Measurements from ENCODE around the gene TAC3. TPM values are rescaled to one million over a fixed set of nuclear protein-coding genes. Genes with fewer than 3 reads are reported as not detected.

Gene TAC3
- total and polyA plus RNA-seq, 7 experiments from 2014 or later = 0.49 to 1.1 (median 0.74) TPM; not detected in 3

DNA sequence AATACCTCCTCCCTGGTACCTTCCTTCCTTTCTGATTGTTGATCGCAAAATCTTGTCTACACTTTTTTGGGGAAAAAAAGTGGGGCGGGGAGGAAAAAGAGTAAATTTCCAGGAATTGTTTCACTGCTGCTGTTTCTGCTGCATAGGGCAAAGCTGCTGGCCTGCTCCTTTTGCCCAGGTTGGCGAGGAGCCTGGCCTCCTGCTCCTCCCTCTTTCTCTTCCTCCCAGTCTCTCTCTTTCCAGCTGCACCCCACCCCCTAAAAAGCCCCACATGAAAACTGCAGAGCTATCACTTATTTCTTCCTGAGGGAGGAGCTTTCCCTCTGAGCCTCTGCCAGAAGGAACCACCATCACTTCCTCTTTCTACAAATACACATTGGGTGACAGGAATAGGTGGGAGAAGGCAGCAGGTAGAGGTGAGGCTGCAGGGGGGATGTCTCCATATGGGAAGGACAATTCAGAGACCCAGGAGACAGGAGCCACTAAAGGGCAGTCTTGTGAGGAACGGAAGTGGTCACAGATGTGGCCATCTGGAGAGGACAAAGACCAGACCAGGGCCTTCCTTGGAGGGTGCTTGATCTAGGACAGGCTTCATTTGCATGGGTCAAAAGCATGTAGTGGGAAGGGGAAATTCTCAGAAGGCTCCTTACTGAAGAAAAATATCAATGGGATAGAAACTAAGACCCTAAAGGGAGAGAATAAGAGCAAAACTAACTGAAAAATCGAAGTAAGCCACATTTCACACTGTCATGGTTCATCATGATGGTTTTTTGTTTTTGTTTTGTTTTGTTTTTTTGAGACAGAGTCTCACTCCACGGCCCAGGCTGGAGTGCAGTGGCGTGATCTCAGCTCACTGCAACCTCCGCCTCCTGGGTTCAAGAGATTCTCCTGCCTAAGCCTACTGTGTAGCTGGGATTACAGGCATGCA lies 24.7 kb downstream of the TAC3 start:
- Histone ChIP-seq H3K27ac (ENCODE audit: low read depth, low read length) (no peak overlapping the region), H3K27me3 (ENCODE audit: control insufficient read depth in 2 of 2, insufficient read depth in 2 of 2, low read length in 2 of 2) (no peaks in the 10 kb centered on the region), H3K4me3 (ENCODE audit: low read length) (no peak overlapping the region), H3K9me3 (ENCODE audit: control insufficient read depth in 2 of 3, low read length in 3 of 3) (no peaks in the 10 kb centered on the region), H3K4me1 (ENCODE audit: control insufficient read depth in 2 of 2, insufficient read depth in 2 of 2, low read length in 2 of 2) (peaks cover 0 to 7% of the 10 kb centered on the region in 2 donors), H3K36me3 (ENCODE audit: control insufficient read depth in 2 of 3, insufficient read depth in 3 of 3, low read length in 3 of 3) (peaks cover 0 to 1% (median 0%) of the 10 kb centered on the region in 3 experiments)
- peaks cover 0 to 6% (median 0%) of the 10 kb centered on the region in 5 donors for H3K27me3 Mint-ChIP-seq
- intact Hi-C loops (cut with micrococcal nuclease) = no loop called here
- POLR2A ChIA-PET = no interaction called here
- H3K4me1 Mint-ChIP-seq = peaks cover 7 to 28% (median 24%) of the 10 kb centered on the region in 7 donors
- no peak overlapping the region for H3K4me3 Mint-ChIP-seq
- H3K36me3 Mint-ChIP-seq = peaks cover 0 to 15% (median 0%) of the 10 kb centered on the region in 5 donors
- ATAC-seq (no peak), DNase-seq (no peak)
- peaks cover 0 to 1% (median 0%) of the 10 kb centered on the region in 11 donors for H3K9me3 Mint-ChIP-seq
- peak overlapping the region in 2 of 9 donors; percentile 5 to 32 for H3K27ac Mint-ChIP-seq
- CTCF ChIA-PET = interaction anchor here (0.5 to 2.2 kb wide), 4 partner anchors 10 to 328 kb away, joined by 3 to 8 read pairs (median 4); no protein-coding TSS in a partner anchor

DNA sequence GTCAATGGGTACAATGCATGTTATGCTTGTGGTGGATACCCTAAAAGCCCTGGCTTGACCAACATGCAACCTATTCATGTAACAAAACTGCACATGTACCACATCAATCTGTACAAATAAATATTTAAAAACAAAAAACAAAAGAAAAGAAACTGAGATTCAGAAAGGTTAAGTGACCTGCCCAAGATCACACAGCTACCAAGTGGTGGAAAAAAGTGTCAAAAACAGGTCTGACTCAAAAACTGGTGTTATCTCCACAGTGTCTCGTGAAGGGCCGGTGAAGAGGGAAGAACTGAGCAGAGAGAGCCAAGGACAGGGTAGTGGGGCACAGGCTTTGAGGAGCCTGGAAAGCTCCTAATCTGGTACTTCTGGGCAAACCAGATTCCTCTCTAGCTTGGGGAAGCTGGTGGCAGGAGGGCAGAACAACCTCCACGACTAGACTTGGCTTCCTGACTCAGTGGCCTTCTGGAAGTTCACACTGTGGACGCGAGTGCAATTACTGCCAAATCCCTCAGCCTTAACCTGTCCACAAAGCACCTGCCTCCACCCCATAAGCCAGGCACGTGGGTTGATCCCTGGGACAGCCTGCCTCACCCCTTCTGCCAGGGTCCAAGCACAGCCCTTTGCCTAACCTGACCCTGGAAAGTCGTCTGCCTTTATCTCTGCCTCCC lies 25.5 kb downstream of the TAC3 start:
- DNase-seq = no peak
- no peak for ATAC-seq
- ChIA-PET CTCF (interaction anchor here (1.0 to 2.2 kb wide), 3 partner anchors 11 to 106 kb away, joined by 3 to 8 read pairs (median 5); no protein-coding TSS in a partner anchor), POLR2A (no interaction called here)
- Histone ChIP-seq H3K27ac (ENCODE audit: low read depth, low read length) (no peak overlapping the region), H3K4me1 (ENCODE audit: control insufficient read depth in 2 of 2, insufficient read depth in 2 of 2, low read length in 2 of 2) (peaks cover 0 to 7% of the 10 kb centered on the region in 2 donors), H3K36me3 (ENCODE audit: control insufficient read depth in 2 of 3, insufficient read depth in 3 of 3, low read length in 3 of 3) (no peaks in the 10 kb centered on the region), H3K4me3 (ENCODE audit: low read length) (no peak overlapping the region), H3K27me3 (ENCODE audit: control insufficient read depth in 2 of 2, insufficient read depth in 2 of 2, low read length in 2 of 2) (no peaks in the 10 kb centered on the region), H3K9me3 (ENCODE audit: control insufficient read depth in 2 of 3, low read length in 3 of 3) (no peaks in the 10 kb centered on the region)
- peaks cover 0 to 6% (median 0%) of the 10 kb centered on the region in 5 donors for H3K27me3 Mint-ChIP-seq
- peaks cover 7 to 30% (median 23%) of the 10 kb centered on the region in 7 donors for H3K4me1 Mint-ChIP-seq
- peaks cover 0 to 7% (median 0%) of the 10 kb centered on the region in 5 donors for H3K36me3 Mint-ChIP-seq
- H3K4me3 Mint-ChIP-seq = no peak overlapping the region
- intact Hi-C loops (cut with micrococcal nuclease) = no loop called here
- peaks cover 0 to 1% (median 0%) of the 10 kb centered on the region in 11 donors for H3K9me3 Mint-ChIP-seq
- peak overlapping the region in 4 of 9 donors; percentile 6 to 63 (median 39) for H3K27ac Mint-ChIP-seq

GRCh38 chr12:56989861-56990610 lies 26.3 kb downstream of the TAC3 start:
- Histone ChIP-seq H3K4me1 (ENCODE audit: control insufficient read depth in 2 of 2, insufficient read depth in 2 of 2, low read length in 2 of 2) (peaks cover 0 to 7% of the 10 kb centered on the region in 2 donors), H3K9me3 (ENCODE audit: control insufficient read depth in 2 of 3, low read length in 3 of 3) (no peaks in the 10 kb centered on the region), H3K36me3 (ENCODE audit: control insufficient read depth in 2 of 3, insufficient read depth in 3 of 3, low read length in 3 of 3) (no peaks in the 10 kb centered on the region), H3K27me3 (ENCODE audit: control insufficient read depth in 2 of 2, insufficient read depth in 2 of 2, low read length in 2 of 2) (no peaks in the 10 kb centered on the region), H3K4me3 (ENCODE audit: low read length) (no peak overlapping the region), H3K27ac (ENCODE audit: low read depth, low read length) (no peak overlapping the region)
- peaks cover 7 to 31% (median 23%) of the 10 kb centered on the region in 7 donors for H3K4me1 Mint-ChIP-seq
- POLR2A ChIA-PET = no interaction called here
- intact Hi-C loops (cut with micrococcal nuclease) = no loop called here
- peaks cover 0 to 4% (median 0%) of the 10 kb centered on the region in 5 donors for H3K36me3 Mint-ChIP-seq
- no peak overlapping the region for H3K4me3 Mint-ChIP-seq
- H3K27ac Mint-ChIP-seq = peak overlapping the region in 3 of 9 donors; percentile 21 to 76 (median 63)
- H3K27me3 Mint-ChIP-seq = peaks cover 0 to 6% (median 0%) of the 10 kb centered on the region in 5 donors
- ATAC-seq (no peak), DNase-seq (no peak)
- peaks cover 0 to 1% (median 0%) of the 10 kb centered on the region in 11 donors for H3K9me3 Mint-ChIP-seq
- CTCF ChIA-PET = interaction anchor here (1.0 to 3.9 kb wide), 3 partner anchors 15 to 232 kb away, joined by 3 to 44 read pairs (median 5); no protein-coding TSS in a partner anchor

GRCh38 chr12:56988207-56988739 lies 28.1 kb downstream of the TAC3 start:
- H3K27me3 Mint-ChIP-seq = peaks cover 0 to 6% (median 0%) of the 10 kb centered on the region in 5 donors
- CTCF ChIA-PET = interaction anchor here (0.6 to 3.9 kb wide), 13 partner anchors 8 to 467 kb away, joined by 3 to 44 read pairs (median 5); partner anchors contain the start of genes HSD17B6 and RBMS2
- peaks cover 0 to 4% (median 0%) of the 10 kb centered on the region in 5 donors for H3K36me3 Mint-ChIP-seq
- POLR2A ChIA-PET = interaction anchor here (0.6 kb wide), 1 partner anchor 206 kb away, joined by 3 read pairs; no protein-coding TSS in a partner anchor
- intact Hi-C loops (cut with micrococcal nuclease) = no loop called here
- no peak for ATAC-seq
- no peak overlapping the region for H3K4me3 Mint-ChIP-seq
- no peaks in the 10 kb centered on the region for H3K27me3 ChIP-seq (ENCODE audit: control insufficient read depth in 2 of 2, insufficient read depth in 2 of 2, low read length in 2 of 2)
- no peak overlapping the region for H3K4me3 ChIP-seq (ENCODE audit: low read length)
- H3K9me3 ChIP-seq (ENCODE audit: control insufficient read depth in 2 of 3, low read length in 3 of 3) = no peaks in the 10 kb centered on the region
- H3K27ac ChIP-seq (ENCODE audit: low read depth, low read length) = no peak overlapping the region
- DNase-seq = no peak
- peaks cover 14 to 31% (median 23%) of the 10 kb centered on the region in 7 donors for H3K4me1 Mint-ChIP-seq
- H3K36me3 ChIP-seq (ENCODE audit: control insufficient read depth in 2 of 3, insufficient read depth in 3 of 3, low read length in 3 of 3) = no peaks in the 10 kb centered on the region
- no peak overlapping the region for H3K27ac Mint-ChIP-seq
- H3K4me1 ChIP-seq (ENCODE audit: control insufficient read depth in 2 of 2, insufficient read depth in 2 of 2, low read length in 2 of 2) = peaks cover 0 to 7% of the 10 kb centered on the region in 2 donors
- peaks cover 0 to 1% (median 0%) of the 10 kb centered on the region in 11 donors for H3K9me3 Mint-ChIP-seq

DNA sequence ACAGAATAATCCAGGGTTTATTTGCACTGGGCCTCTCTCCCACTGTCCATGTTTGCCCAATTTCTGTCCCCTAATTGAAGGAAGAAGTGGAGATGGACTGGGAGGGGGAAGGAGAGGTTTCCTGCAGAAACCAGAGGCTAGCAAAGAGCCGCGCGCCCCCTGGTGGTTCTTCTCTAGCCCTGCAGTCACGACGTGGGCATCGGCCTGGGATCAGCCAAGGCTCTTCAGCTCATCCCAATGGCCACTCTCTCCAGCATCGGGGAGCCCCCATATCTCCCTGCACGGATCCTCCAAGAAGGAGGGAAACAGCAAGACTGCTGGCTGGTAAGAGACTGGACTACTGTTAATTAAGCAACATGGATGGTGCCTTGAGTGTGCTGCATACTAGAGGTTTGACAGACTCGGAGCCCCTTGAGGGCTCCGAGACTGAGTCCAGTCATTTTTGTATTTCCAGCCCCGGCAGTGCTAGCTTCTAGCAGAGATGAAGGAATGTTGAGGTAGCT lies 28.7 kb downstream of the TAC3 start:
- Mint-ChIP-seq H3K9me3 (no peaks in the 10 kb centered on the region), H3K27ac (peak overlapping the region in 1 of 9 donors; percentile 21), H3K4me1 (peaks cover 9 to 31% (median 23%) of the 10 kb centered on the region in 7 donors), H3K27me3 (peaks cover 0 to 6% (median 0%) of the 10 kb centered on the region in 5 donors), H3K4me3 (peak overlapping the region in 6 of 10 donors; percentile 45 to 72 (median 56)), H3K36me3 (no peaks in the 10 kb centered on the region)
- Histone ChIP-seq H3K27me3 (ENCODE audit: control insufficient read depth in 2 of 2, insufficient read depth in 2 of 2, low read length in 2 of 2) (no peaks in the 10 kb centered on the region), H3K9me3 (ENCODE audit: control insufficient read depth in 2 of 3, low read length in 3 of 3) (no peaks in the 10 kb centered on the region), H3K27ac (ENCODE audit: low read depth, low read length) (no peak overlapping the region), H3K4me1 (ENCODE audit: control insufficient read depth in 2 of 2, insufficient read depth in 2 of 2, low read length in 2 of 2) (peaks cover 0 to 7% of the 10 kb centered on the region in 2 donors), H3K36me3 (ENCODE audit: control insufficient read depth in 2 of 3, insufficient read depth in 3 of 3, low read length in 3 of 3) (no peaks in the 10 kb centered on the region), H3K4me3 (ENCODE audit: low read length) (no peak overlapping the region)
- peak; percentile 51 to 77 (median 66) for DNase-seq
- ATAC-seq = peak; percentile 89
- POLR2A ChIA-PET = interaction anchor here (0.6 kb wide), 1 partner anchor 207 kb away, joined by 3 read pairs; no protein-coding TSS in a partner anchor
- intact Hi-C loops (cut with micrococcal nuclease) = loop anchor here (1.0 to 2.0 kb wide), 3 partner anchors 147 to 475 kb away; no protein-coding TSS in a partner anchor
- CTCF ChIA-PET = interaction anchor here (0.6 to 3.9 kb wide), 13 partner anchors 9 to 466 kb away, joined by 3 to 44 read pairs (median 5); partner anchors contain the start of genes HSD17B6 and RBMS2
